Fibroblast of peridontal ligament (primary cell): ENCODE results near the gene AFAP1L1.

Experiments
- DNase-seq: peaks from one replicate; pipeline ENCODE4 v3.0.0-alpha.2; 2010; ENCODE audit errors: extremely low read depth

Gene AFAP1L1

GRCh38 chr5:149372076-149372795 is 100.6 kb downstream of the AFAP1L1 start:
- no peak for DNase-seq

GRCh38 chr5:149372932-149373331 is 101.3 kb downstream of the AFAP1L1 start:
- DNase-seq, result no peak

DNA sequence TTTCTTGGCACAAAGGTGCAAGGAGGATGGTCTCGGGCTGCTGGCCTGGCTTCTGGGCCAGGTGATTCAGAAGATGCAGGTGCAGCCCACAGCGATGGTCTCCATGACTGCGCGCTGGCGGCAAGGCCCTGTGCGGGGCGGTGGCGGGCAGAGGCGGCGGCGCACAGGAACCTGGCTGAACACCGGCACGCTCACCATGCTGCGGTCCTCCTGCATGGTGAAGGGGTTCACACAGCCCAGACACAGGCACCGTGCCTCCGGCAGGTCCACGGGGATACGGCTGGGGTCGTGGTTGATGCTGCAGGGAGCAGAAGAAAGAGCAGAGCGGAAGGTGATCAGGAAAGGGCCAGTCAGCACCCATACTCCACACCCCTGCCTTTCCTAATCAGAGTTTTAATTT is 102.6 kb downstream of the AFAP1L1 start:
- DNase-seq, result no peak

- DNase-seq, result no peak
These were observed 103.1 kb downstream of the AFAP1L1 start for GRCh38 chr5:149374801-149375200.

- no peak for DNase-seq
These were observed 103.8 kb downstream of the AFAP1L1 start for GRCh38 chr5:149375434-149375833.

GRCh38 chr5:149376104-149376503 is 104.4 kb downstream of the AFAP1L1 start:
- no peak for DNase-seq

DNA sequence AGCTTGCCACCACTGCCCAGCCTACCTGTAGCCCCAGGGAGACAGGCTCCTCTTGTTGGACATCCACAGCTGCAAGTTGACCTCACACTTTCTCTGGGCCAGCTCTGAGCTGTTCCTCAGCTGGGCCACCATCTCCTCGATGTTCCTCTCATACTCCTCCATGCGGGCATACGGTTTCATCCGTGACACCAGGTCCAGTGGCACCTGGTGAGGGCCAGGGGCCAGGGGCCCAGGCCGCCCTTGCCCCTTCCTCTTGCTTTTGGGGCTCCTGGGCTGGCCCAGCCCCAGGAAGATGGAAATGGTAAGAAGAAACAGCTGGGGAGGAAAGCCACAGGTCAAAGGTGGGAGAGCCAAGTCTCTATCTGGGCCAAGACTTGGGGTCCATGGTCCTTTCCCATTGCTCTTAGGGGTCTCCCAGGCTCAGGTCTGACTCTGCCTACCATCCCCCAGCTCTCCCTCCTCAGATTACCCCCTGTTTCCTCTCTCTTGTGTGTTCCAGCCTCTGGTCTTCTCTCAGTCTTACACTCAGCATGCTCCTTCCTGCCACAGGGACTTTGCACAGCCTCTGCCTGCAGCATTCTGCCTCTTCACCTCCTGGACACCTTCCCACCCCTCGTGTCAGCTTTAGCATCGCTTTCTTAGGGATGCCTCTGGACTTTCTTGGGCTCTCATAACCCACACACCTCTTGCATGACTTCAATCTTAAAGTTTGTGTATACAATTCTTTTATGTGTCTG is 105.2 kb downstream of the AFAP1L1 start:
- DNase-seq, result no peak

DNA sequence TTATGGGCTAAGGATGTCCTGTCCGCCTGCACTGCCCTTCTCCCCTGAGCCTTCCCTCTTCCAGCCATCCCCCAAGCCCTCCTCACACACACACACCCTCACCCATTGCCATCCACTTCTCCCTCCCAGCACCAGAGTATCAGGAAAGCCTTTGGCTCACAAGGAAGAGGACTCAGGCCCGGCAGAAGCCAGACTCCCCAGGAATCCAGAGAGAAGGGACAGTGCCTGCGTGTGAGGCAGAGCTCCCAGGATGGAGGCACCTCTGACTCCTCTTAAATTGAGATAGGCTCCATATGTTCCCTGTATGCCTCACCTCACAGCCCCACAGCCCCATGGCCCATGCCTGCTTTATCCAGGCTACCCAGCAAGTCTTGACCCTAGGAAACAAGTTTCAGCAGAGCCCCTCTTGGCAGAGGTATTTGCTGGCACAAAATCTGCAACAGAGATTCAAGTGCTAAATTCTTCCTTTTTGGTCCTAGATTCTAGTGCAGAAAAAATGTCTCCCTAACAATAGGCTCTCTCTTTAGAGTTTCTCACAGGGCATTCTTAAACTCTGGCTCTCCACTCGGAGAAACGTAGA is 106.7 kb downstream of the AFAP1L1 start:
- no peak for DNase-seq

GRCh38 chr5:149379177-149379761 is 107.6 kb downstream of the AFAP1L1 start, which contains the start of gene IL17B:
TSS of gene IL17B (minus strand) at chr5:149379292. CDS start at chr5:149379225, 67 bp downstream.
- no peak for DNase-seq

GRCh38 chr5:149379818-149380374 is 108.2 kb downstream of the AFAP1L1 start:
- no peak for DNase-seq

GRCh38 chr5:149380466-149381121 is 108.9 kb downstream of the AFAP1L1 start:
- DNase-seq, result no peak

DNA sequence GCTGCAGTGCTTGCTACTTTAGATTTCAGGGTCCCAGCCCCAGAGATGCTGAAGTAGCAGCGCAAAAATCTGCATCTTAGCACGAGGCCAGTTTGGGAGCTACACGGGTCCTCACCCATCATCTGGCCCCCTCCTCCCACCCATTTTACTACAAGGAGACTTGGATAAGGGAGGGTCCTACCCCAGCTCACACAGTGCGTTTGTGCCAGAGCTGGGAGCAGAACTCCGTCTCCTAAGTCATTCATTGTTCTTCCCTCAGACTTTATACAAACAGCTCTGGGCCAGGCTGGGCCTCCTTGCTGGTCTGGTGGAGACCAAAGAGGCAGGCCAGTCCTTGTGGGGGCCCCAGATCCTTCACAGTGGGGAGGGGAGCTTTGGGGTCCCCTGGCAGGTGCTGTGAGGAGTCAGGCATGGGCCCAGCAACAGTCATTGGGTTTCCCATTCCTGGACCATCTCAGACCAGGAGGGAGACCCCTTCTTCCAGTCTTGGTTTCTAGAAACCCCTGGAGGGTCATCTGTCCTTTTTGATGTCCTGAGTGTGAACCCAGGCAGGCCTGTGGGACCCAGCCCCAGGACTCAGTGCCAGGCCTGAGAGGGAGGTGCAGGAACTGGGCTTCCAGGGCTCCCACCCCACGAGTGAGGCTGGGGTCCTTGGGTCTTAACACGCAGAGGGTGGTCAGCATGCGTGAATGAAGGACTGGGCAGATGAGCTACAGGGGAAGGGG is 109.8 kb downstream of the AFAP1L1 start:
- no peak for DNase-seq

GRCh38 chr5:149381986-149382338 is 110.3 kb downstream of the AFAP1L1 start:
- peak; percentile 74 for DNase-seq

DNA sequence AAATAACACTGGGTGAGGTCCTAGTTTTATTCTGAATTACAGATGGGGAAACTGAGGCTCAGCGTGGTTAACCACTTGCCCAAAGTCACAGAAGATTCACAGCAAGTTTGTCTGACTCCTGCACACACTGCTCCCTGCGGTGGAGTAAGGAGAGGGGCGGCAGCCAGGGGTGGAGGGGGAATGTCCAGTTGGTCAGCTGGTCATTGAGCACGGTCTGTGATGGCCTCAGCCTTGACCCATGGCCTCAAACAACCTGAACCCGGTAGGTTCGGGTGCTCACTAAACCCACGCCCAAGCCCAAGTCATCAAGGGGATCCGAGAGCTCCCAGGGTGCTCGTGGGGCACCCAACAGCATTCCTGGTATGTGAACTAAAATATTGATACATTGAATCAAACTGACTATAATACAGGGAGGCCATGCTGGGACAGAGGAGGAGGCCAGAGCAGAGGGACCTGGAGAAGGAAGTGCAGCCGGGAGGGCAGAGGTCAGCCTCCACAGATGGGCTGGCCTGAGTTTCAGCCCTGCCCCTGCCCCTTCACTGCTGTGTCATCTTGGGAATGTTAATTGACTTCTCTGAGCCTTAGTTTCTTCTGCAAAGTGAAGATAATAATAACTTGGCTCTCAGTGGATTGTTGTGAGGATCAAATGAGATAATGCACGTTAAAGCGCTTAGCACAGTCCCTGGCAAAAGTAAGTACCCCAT is 111.0 kb downstream of the AFAP1L1 start:
- DNase-seq, result no peak

GRCh38 chr5:149383399-149383798 is 111.7 kb downstream of the AFAP1L1 start:
- DNase-seq, result peak; percentile 18

DNA sequence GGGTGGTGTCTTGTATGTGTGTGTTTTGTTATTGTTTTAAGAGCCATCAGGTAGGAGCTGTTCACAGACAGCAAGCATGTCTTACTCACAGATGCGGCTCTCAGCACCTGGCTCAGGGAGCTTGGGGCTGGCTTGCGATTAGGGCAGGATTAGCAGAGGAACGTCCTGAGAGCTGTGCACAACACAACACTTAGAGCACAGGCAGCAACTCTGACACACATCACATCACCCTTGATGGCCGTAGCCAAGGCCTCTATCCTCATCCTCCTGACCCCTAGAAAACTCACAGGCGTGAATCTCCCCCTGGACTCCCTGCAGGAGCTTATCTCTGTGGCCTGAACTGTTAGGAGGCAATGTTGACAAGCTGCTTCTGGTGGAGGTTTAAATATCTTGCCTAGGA is 114.5 kb downstream of the AFAP1L1 start:
- no peak for DNase-seq

DNA sequence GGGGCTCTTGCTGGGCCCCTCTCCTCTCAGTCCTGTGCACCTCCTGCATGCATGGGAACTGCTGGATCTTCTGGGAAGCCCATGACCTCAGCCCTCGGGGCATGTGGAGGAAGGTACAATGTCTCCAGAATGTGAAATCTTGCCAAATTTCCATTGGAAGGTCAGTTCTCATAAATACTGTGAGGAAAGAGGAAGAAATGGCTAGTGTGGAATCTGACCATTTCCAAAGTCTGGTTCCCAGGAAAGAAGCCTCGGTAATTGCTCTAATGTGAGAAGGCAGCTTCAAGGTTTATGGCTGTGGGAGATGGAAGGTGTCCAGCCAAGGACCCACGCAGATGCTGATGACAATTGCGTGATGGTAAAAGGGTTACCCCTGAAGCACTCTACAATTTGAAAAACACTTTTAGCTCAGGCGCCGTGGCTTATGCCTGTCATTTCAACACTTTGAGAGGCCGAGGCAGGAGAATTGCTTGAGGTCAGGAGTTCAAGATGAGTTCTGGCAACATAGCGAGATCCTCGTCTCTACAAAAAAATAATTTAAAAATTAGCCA is 115.5 kb downstream of the AFAP1L1 start:
- DNase-seq, result peak; percentile 89

GRCh38 chr5:149387982-149388381 is 116.3 kb downstream of the AFAP1L1 start:
- peak; percentile 80 for DNase-seq

DNA sequence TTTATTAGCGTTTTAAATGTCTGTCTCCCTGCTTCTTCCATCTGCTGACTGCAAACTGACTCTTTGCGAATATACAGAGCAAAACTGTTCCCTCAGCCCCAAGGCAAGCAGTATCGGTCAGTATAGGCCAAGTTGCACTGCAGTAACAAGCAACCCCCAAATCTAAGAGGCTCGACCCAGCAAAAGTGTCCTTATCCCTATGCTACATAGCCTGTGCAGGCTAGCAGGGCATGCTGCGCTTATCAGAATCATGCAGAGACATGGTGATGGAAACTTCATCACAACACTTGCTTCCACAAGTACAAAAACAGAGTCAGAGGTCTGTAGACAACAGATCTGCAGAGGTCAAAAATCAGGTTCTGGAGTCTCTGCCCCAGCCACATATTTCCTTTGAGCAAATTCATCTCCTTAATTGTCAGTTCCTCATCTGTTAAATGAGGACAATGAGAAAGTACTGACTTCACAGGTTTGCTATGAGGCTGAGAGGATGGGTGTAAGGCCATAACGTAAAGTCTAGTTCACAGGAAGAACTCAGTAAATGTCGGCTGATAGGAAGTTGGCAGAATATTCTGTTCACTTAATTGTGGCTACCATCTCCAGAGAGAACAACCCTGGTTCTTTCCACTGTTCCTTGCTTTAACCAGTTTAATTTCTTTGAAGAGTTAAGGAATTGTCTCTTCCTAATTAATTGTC is 117.0 kb downstream of the AFAP1L1 start:
- DNase-seq, result no peak
